ENCODE data around the gene PIGZ.

PIGZ gene

DNA sequence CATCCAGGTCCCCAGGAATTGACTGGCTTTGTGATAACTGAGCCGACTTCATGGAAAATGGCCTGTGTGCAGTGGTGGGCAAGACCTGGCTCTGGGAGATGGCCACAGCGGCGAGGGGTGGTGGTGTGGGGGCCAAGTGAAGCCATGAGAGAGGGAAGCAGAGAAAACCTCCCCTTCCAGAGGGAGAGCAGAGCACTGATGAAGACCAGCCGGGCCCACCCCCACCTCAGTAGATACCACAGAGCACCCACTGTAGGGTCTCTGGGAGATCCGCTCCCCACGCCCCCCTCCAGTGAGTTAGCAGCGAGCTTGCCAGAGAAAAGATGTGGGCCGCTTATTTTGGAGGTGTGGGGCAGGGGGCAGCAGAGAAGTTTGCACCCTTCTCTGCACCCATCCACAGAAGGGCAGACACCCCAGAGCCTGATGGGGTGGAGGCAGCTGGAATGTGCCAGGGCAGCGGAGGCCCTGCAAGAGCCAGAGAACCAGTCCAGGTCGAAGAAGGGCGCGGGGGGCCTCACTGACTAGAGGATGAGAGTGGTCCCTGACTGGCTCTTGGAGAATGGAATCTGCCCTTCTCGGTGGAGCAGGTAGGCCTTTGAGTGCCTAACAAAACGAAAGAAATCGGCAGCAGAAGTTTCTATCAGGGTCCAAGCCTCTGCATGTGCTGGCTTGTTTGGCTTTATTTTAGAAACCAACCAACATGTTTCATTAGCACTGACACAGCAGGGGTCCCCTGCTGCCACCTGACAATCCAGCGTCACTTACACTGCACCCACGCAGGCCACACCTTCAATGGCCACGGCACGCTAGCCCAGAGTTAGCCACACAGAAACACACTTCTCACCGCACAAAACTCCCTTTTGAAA lies 32.7 kb upstream of the PIGZ start:
- DNase-seq = no peak

DNA sequence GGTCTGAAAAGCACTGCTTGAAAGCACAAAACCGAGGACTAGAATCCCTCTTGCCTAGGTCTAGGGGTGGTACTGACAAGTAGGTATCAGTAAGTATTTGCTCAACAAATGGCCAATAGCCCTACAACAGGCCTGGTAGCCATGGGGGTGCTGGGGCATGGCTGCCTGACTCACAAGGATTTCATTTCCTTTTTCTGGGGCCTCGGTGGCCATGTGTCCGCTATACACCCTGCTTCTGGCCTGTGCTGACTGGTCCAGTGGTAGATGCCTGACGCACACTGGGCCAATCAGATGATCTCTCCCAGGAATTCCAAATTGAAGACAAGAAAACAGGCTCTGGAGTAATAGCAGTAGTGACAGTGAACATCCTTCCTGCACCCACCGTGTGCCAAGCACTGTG lies 31.6 kb upstream of the PIGZ start:
- DNase-seq = no peak

DNA sequence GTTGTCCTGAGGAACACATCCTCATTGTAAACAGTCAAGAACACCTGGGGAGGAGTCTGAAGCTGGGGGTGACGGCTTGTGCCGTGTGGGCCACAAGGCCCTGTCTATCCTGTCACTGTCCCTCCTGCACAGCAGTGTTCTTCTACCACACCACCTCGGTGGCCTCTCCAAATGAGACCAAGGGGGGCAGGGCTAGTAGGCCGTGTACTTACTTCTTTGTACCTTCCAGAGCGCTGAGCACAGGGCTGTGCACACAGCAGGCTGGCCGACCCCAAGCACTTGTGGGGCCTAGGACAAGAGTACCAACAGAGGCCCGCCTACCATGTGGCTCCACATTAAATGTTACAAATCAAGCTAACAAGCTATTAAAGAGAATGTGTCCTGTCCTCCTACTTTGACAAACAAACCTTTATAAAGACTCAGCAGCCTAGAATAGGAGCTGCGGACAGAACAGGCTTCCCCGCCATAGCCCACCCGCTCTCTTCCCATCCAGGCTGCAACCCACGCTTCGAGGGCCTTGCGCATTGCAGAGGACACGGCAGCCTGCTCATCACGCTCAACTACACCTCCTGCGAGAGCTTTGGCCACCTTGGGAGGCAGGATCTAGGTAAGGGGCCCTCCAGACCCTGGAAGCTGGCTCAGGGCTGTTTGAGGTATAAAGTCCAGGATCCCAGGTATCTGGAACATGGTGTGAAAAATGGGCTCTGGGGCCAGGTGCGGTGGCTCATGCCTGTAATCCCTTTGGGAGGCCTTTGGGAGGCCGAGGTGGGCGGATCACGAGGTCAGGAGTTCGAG lies 30.5 kb upstream of the PIGZ start:
- DNase-seq = no peak

DNA sequence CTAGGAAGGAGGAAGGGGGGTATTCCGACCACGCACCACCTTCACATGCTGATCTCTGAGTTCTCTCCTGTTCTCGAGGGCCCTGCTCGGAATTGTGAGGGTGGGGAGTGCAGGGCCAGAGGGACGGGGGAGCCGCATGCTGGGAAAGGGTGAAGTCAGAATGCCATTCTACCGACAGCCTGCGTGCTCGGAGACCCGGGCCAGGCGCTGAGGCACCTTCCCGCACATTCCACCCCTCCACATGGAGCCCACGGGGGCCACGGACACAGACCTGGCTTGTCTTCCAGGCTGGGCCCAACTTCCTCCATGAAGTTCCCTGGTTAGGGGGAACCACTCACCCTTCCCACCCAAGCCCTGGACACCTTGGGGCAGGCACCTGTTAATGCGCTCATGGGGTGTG lies 28.7 kb upstream of the PIGZ start:
- DNase-seq = no peak

DNA sequence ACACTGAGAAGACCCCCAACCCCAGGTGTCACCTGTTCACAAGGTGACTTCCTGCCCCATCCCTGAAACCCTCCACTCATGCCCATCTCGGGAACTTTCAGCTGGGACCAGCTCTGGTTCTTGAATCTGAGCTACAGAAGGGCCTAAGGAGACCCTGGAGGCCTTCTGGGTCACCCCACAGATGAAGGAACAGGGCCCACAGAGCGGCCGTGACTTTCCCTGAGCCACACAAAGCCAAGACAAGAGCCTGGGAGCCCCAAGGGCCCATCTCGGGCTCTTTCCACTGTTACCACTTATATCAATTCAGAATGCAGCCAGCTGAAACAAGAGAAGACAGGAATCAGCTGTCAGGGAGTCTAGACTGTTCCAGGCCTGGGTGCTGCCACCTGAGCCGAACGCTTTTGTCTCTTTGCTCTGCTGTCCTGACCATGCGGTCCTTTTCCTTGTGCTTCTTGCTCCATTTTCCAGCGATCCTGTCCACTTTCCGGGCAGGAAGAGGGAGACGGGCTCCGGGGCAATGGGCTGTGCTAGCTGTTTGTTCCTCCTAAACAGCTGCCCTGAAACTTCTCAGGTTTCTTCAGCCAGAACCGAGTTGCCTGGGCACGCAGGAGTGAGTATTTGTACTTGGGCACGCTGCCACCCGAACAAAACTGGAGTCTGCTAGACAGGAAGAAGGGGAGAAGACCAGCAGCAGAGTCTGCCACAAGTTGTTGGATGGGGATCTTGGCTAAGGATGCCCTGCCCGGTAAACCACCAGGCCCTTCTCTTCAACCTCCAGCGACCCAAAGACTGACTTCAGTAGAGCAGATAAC lies 28.0 kb upstream of the PIGZ start:
- DNase-seq = no peak

DNA sequence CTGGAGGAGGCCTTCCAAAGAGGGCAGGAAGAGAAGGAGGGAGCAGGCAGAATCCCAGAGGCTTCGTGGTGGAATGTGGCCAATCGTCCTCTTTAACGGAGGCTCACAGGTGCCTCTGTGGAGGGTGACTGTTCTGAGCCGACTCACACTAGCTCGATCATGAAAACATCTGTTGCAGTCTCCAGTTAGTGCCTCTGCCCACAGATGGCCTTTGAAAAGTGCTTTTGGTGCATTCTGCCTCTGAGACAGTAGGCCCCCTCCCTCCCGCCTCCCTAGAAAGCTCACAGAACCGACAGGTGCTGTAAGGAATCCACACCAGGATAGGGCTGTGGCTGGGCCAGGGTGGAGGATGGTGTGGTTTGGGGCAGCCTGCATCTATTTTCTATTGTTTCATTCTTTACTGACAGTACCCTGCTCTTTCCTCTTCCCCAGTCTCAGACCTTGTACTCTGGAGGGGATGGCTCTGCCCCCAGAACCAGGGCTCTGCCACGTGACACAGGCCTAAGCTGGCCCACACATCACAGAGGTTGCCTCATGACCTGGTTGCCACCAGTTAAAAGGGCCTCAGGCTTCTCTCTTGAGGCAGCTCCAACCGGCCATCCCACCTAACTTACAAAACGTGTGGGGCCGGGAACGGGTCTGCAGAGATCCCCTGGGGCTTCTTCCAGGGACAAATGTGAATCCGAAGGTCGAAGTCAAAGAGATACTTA lies 27.2 kb upstream of the PIGZ start:
- no peak for DNase-seq

DNA sequence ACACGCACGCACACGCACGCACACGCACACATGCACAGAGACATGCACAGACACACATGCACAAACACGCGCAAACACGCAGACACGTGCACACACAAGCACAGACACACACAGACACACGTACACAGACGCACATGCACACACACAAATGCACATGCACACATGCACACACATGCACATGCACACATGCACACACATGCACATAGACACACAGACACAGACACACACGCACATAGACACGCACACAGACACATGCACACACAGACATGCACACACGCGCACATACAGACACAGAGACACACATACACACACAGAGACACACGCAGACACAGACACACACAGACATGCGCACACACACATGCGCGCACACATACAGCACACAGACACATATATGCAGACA lies 26.4 kb upstream of the PIGZ start:
- DNase-seq = no peak

DNA sequence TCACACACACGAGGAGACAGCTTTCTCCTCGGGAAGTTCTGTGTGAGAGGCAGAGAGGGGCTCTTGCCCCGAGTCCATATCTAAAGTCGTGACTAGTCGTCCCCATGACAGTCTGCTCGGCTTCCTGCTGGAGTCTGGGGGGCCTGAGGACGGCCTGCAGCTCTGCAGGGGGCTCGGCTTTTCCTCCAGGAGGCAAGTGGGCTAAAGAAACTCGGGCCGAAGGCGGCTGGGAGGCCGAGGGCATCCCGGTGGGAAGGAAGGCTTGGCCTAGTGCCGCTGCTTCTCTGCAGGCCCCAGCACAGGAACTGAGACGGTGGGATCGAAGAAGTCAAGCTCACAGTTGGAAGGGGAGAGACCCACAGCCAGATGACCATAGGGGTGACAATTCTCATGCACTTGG lies 25.4 kb upstream of the PIGZ start:
- DNase-seq = no peak

DNA sequence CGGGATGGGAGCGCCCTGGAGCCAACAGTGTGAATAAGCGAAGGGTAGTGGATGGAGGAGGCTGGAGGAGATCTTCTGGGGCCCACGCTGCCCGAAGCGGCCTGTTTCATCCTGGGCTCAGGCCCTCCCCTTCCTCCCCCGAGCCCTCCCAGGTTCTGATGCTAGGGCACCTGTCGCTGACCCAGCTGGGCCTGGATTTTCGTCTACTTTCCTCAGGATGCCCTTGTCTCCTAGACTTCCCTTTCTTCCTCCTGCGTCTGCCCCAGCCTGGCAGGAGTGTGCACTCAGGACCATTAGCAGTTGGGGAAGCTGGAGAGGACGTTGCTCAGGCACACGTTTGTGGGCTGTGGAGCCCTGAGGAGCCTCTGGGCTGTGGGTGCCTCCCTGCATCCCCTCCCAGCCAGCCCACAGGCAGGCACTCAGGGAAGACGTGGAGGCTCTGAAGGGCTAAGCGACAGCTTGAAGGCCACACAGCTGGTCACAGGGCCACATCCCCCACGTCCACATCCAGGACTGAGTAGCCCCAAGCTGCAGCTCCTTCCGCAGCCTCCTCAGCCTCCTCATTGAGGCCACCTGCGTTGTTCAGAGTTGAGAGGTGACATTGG lies 23.9 kb upstream of the PIGZ start:
- DNase-seq = no peak

DNA sequence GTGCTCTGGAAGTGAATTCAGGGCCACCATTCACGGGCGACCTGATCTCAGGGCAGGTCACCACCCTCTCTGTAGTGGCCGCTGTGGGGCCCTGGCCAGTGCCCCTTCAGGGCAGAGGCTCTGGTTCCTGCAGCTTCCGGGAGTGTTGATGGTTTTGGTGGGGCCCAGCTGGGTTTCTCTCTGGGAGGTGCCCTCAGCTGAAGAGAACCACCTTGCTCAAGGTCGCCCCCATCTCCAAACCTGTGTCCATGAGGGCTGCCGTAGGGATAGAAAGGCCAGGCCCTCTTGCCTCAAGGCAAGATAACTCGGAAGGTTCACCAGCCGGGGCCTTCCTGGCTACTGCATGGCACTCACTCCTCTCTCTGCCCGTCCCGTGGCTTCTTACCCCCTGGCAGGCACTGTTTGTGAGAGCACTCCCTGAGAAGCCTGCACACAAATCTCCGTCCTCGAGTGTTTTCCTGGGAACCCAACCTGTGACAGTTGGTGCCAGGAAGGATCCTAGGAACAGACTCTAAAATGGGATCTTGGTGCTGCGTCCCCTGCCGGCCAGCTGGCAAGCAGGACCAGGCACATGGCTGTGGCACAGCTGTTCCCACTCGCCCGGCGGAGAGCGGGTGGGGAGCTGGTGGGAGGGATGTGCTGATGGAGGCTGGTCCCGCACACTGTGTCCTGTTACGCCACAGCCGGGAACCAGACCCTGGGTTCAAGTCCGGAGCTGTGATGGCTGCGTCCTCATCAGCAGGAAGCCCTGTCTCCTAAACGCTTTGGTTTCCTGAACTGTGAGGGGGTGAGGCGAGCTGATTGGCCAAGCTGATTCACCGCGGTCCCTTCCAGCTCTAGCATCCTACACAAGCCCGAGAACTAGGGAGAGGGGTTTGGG lies 23.2 kb upstream of the PIGZ start:
- no peak for DNase-seq

DNA sequence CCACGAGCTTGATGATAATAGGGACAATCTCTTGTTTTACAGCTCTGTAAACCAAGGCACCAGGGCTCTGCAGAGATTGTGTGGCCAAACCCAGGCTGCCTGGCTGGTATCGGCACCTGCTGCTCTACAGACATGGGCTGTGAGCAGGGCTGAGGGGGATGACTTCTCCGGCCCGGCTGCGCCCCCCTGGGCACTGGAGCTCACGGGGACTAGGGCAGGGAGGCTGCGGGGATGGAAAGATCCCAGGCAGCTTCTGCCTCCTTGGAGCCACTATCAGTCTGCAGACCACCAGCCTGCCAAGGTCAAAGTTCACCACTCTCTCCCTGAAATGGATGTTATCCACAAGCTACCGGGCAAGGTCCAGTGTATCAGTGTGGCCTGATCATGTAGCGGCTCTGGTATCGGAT lies 22.0 kb upstream of the PIGZ start:
- DNase-seq = no peak

DNA sequence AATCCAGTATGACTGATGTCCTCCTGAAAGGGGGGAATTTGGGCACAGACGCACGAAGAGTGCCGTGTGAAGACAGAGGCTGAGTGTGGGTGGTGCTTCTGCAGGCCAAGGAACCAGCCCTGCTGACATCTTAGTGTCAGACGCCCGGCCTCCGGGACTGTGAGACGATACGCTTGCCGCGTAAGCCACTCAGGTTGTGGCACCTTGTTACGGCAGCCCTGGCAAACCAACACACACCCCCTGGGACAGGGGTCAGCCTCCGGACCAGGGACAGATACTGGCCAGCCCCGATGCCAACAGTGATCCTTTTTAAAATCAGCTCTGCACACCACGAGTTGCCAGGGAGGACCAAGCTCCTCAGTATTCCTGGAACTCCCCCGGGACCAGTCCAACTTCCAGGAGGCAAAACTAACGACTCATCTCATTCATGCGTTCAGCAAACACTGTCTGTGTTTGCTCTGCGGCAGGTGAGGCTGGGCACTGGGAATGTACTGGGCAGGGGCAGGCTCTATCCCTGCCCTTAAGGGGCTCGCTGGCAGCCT lies 21.2 kb upstream of the PIGZ start:
- no peak for DNase-seq

DNA sequence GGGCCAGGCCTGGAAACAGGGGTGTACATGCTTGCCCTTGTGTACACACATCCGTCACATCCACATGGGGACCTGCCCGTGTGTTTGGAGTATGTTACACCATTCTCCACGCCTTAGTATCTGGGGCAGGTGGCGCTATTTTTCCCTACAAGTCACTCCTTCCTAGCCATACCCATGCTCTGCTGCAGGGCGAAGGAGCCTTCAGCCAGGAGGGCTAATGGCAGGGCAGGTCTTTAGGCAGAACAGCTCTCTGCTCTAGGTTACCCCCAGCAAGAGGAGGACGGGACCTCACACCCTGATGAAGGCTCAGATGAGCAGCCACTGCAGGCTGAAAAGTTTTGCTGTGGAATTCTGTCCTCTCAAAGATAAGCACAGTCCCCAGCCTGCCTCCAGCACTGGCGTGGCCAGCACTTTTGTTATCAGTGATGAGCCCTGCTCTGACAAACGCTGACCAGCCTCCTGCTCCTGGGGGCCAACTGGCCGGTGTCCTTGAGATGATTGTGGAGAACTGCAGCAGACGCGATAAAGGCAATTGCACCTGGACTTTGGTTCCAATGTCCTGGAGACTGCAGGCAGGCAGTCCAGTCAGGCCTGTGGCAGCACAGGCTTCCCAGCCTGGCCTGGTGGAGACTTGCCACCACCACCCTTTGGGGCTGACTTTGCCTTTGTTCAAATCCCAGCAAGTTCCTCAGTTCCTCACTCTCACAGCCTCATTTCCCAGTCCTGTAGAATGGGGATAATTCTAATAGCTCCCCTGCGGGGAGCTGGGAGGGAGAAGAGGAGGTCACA lies 19.8 kb upstream of the PIGZ start:
- DNase-seq = no peak

DNA sequence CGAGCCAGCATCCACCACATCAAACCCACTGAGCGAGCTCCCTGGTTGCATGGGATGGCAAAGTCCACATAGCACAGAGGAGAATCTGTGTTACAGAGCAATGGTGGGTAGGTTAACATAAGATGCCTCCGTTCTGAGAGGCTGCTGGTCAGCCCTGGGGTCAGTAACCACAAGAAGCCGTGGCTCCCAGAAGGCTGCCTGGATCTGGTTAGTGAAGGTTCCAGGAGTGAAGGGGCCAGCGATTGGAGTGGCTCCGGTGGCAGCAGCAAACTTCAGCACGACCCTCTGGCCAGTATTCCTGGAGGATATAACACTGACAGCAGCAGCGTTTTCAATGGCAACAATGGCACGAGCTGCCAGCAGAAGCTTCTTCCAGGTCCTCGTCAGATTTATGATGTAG lies 18.4 kb upstream of the PIGZ start:
- no peak for DNase-seq

DNA sequence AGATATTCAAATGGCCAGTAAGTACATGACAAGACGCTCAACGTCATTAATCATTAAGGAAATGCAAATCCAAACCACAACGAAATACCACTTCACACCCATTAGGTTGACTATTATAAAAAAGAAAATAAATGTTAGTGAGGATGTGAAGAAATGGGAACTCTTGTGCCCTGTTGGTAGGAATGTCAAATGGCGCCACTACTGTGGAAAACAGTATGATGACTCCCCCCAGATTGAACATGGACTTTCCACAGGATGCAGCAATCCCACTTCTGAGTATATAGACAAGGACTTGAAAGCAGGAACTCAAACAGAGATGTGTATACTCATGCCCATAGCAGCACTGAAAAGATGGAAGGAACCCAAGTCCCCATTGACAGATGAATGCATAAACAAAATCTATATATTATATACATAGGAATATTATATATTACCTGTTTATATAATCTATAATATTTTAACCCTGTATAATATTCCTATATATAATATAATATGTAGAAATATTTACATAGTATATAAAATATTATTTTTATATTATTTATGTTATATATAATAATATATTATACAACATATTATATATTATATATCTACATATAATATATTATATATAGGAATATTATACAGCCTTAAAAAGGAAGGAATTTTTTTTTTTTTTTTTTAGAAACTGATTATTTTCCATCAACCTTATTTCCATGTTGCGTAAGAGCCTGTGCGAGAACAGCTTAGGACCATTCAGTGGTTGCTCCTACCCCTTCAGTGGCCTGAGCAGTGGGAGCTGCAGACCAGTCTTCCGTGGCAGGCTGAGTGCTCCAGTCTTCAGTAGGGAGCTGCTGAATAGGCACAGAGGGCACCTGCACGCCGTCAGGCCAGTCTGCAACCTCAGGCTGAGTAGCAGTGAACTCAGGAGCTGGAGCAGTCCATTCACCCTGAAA lies 17.6 kb upstream of the PIGZ start:
- DNase-seq = no peak

DNA sequence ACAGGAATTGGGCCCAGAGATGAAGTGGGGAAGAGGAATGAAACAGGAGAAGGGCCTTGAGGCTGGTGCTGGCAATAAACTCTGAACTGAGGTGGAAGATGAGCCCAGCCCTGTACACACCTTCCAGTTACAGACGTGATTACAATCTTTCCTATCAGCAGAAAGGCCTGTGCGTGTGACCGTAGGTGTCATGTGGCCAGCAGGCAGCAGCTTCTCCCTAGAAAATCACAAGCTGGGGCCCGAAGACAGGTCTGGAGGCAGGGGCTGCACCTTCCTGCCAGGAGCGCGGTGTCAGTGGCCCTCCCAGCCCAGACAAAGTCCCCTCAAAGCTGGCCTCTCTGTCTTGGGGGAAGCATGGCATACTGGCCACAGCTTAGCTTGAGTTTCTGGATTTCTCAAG lies 16.7 kb upstream of the PIGZ start:
- no peak for DNase-seq

DNA sequence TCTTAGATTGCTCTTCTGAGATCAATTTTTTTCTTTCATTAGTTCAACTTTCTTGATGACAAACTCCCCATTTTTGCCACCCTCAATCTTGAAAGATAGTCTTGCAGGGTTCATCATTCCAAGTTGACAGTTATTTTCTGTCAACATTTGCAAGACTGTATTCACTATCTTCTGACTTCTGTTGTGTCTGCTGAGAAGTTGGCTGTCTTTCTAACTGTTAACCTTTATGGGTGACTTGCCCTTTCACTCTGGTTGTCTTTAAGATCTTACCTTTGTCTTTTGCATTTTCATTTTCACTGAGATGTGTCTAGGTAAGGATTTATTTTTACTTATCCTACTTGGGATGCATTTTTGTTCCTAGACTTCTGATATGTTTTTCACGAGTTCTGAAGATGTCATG lies 14.6 kb upstream of the PIGZ start:
- DNase-seq = no peak

DNA sequence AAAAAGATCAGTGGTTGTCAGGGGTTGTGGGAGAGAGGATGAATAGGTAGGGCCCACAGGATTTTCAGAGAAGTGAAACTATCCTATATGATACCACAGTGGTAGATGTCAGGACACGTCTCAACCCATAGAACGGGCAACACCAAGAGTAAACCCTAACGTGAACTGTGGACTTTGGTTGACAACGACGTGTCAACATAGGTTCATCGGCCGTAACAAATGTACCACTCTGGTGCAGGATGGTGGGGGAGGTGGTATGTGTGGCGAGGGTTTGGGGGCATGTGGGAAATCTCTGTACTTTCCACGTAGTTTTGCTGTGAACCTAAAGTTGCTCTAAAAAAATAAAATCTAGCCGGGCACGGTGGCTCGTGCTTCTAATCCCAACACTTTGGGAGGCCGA lies 13.0 kb upstream of the PIGZ start:
- no peak for DNase-seq

DNA sequence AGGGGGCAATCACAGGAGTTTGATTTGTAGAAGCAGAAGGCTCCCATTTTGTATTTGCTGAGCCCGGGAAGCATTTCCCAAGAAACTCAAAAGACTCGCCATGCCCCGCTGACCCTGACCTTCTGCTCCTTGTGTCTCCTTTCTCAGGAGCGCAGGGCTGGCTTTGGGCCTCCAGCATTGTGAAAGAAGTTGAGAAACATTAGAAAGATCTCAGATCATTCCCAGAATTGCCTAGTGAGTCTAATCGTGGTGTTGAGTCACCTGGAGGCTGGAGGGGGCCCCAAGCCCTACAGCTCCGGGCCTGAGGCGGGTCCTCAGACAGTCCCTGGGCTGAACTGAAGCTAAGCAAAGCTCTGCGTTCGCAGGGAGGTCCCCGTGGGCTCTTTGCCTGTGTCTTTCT lies 10.9 kb upstream of the PIGZ start:
- no peak for DNase-seq

All from CD4-positive, alpha-beta T cell treated with Interleukin-1 beta for 1 hour (primary cell).